ENCODE data around the gene SPOCK1.

DNA sequence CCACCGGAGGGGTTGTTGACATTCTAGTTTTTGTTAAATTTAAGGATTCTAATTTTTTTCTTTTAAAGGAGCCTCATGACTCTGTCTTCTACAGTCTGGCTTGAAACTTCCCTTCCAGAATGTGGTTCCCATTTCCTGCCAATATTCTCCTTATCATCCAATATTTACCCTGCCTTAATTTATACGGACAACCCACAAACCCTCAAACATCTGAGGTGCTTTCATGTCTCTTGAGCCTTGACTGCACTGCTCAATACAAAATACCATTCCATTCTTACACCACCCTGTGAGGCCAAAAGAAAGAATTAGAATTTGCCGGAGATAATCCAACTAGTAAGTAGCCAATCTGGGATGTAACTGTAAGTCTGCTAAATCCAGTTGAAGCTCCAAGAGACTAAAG is 346.5 kb downstream of the SPOCK1 start:
- TF ChIP-seq, protein P1, sequence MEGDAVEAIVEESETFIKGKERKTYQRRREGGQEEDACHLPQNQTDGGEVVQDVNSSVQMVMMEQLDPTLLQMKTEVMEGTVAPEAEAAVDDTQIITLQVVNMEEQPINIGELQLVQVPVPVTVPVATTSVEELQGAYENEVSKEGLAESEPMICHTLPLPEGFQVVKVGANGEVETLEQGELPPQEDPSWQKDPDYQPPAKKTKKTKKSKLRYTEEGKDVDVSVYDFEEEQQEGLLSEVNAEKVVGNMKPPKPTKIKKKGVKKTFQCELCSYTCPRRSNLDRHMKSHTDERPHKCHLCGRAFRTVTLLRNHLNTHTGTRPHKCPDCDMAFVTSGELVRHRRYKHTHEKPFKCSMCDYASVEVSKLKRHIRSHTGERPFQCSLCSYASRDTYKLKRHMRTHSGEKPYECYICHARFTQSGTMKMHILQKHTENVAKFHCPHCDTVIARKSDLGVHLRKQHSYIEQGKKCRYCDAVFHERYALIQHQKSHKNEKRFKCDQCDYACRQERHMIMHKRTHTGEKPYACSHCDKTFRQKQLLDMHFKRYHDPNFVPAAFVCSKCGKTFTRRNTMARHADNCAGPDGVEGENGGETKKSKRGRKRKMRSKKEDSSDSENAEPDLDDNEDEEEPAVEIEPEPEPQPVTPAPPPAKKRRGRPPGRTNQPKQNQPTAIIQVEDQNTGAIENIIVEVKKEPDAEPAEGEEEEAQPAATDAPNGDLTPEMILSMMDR (IDR thresholded peaks at IDR 0.05), result no peak
- TF ChIP-seq JUNB (IDR thresholded peaks at IDR 0.05), result no peak
- no peak for TF ChIP-seq EHMT2 (IDR thresholded peaks at IDR 0.05; ENCODE audit: low read depth)
- no peak for TF ChIP-seq RFX5 (IDR thresholded peaks at IDR 0.05)
- TF ChIP-seq RNF2 (IDR thresholded peaks at IDR 0.05; ENCODE audit: borderline replicate concordance, low read depth), result no peak
- no peak for TF ChIP-seq NFE2L2 (conservative IDR thresholded peaks at IDR 0.05; ENCODE audit: low read length)
- no peak for TF ChIP-seq EP300 (IDR thresholded peaks at IDR 0.05)
